Fibroblast of lung (primary cell): ENCODE results near the gene EGFL8. TPM values are rescaled to one million over a fixed set of nuclear protein-coding genes. Genes with fewer than 3 reads are reported as not detected.
"Not testable (repeated sequence)": the region's sequence is repeated elsewhere in the genome, so short reads cannot be mapped to it uniquely, and the experiment has no call there.

Source experiments
- DNase-seq, 2 donors: peaks; one replicate each; pipeline versions ENCODE4 v3.0.0 to v3.0.0-alpha.2; 2010; ENCODE audit warnings: low read depth in 2 of 2
- H2AFZ ChIP-seq: 2 replicates; pipeline ENCODE4 v1.5.1; 2012; ENCODE audit warnings: low read length, control low read depth, inconsistent platforms
- H3K27ac ChIP-seq: 2 replicates; pipeline ENCODE4 v1.5.1; 2011; ENCODE audit warnings: low read length, control low read depth; ENCODE audit not compliant: insufficient read depth
- H3K27me3 ChIP-seq: 2 replicates; pipeline ENCODE4 v1.5.1; 2011; ENCODE audit warnings: mild to moderate bottlenecking, low read length; ENCODE audit not compliant: control insufficient read depth, insufficient read depth
- H3K36me3 ChIP-seq: 2 replicates; pipeline ENCODE4 v1.5.1; 2011; ENCODE audit warnings: low read length; ENCODE audit not compliant: control insufficient read depth, insufficient read depth
- H3K4me1 ChIP-seq: 2 replicates; pipeline ENCODE4 v1.5.1; 2011; ENCODE audit warnings: low read length; ENCODE audit not compliant: control insufficient read depth, insufficient read depth; ENCODE audit errors: extremely low read depth
- H3K4me2 ChIP-seq: 2 replicates; pipeline ENCODE4 v1.5.1; 2011; ENCODE audit warnings: low read length, control low read depth; ENCODE audit not compliant: insufficient read depth; ENCODE audit errors: extremely low read depth
- H3K4me3 ChIP-seq, 4 experiments: fragments of 200-600 bp in 1 of 4; sonication (generic) in 1 of 4; replicated peaks in 1 of 4; 2 replicates each; pipeline ENCODE4 v1.5.1; 2011 to 2016; ENCODE audit warnings: low read length in 4 of 4, low read depth in 3 of 4, mild to moderate bottlenecking in 3 of 4, control low read depth in 2 of 4, inconsistent platforms in 1 of 4, mixed read lengths in 1 of 4; ENCODE audit not compliant: insufficient read depth in 1 of 4; ENCODE audit errors: control extremely low read depth in 1 of 4
- H3K79me2 ChIP-seq: 2 replicates; pipeline ENCODE4 v1.5.1; 2012; ENCODE audit warnings: mild to moderate bottlenecking, low read length, inconsistent platforms; ENCODE audit not compliant: control insufficient read depth, insufficient read depth
- H3K9ac ChIP-seq: 2 replicates; pipeline ENCODE4 v1.5.1; 2011; ENCODE audit warnings: mild to moderate bottlenecking, low read length, control low read depth; ENCODE audit not compliant: insufficient read depth
- H3K9me3 ChIP-seq: 2 replicates; pipeline ENCODE4 v1.5.1; 2012; ENCODE audit warnings: low read depth, low read length; ENCODE audit not compliant: control insufficient read depth, insufficient read depth
- H4K20me1 ChIP-seq: 2 replicates; pipeline ENCODE4 v1.5.1; 2011; ENCODE audit warnings: low read length; ENCODE audit not compliant: control insufficient read depth, insufficient read depth; ENCODE audit errors: extremely low read depth
- CTCF ChIP-seq, 2 donors: IDR thresholded peaks in 1 of 2; conservative IDR thresholded peaks in 1 of 2; 1 replicate in 1 of 2; 2 replicates in 1 of 2; pipeline ENCODE4 v1.5.1; 2011 to 2012; ENCODE audit warnings: low read length in 2 of 2, control low read depth in 1 of 2, inconsistent platforms in 1 of 2, low read depth in 1 of 2, mild to moderate bottlenecking in 1 of 2
- EZH2 ChIP-seq: IDR thresholded peaks from 2 replicates; pipeline ENCODE4 v1.5.1; 2012; ENCODE audit warnings: low read length, control low read depth, mild to moderate bottlenecking; ENCODE audit errors: missing control alignments
- polyA plus RNA-seq, 2 donors: library from polyadenylated mRNA; depleted of rRNA in 1 of 2; stranded (reverse) in 1 of 2; unstranded in 1 of 2; fragments of >200 nt; gene quantifications; 2 replicates each; pipeline ENCODE4 v1.2.1, GENCODE V29; 2011 to 2012; ENCODE audit warnings: missing spikeins in 1 of 2
- total RNA-seq: library from RNA; depleted of rRNA; stranded (reverse); fragments of >200 nt; gene quantifications from 2 replicates; pipeline ENCODE4 v1.2.1, GENCODE V29; 2014

Gene EGFL8
- total and polyA plus RNA-seq, 2 donors (not counting 1 experiment from before 2014, with no cell fraction given), result 0.99 to 2.3 TPM

GRCh38 chr6:32183030-32183429, 18.6 kb downstream of the EGFL8 start:
- H3K9me3 ChIP-seq, result no peaks in the 10 kb centered on the region
- H2AFZ ChIP-seq, result no peak overlapping the region
- H4K20me1 ChIP-seq, result no peaks in the 10 kb centered on the region
- no peak overlapping the region for H3K4me2 ChIP-seq
- H3K9ac ChIP-seq, result no peak overlapping the region
- peaks cover 15% of the 10 kb centered on the region for H3K79me2 ChIP-seq
- no peak overlapping the region for H3K27ac ChIP-seq
- TF ChIP-seq EZH2, result no peak
- TF ChIP-seq CTCF (conservative IDR thresholded peaks at IDR 0.05 in 1 of 2, IDR thresholded peaks at IDR 0.05 in 1 of 2; ENCODE audit: low read depth in 1 of 2, low read length in 2 of 2), result no peak
- H3K27me3 ChIP-seq, result no peaks in the 10 kb centered on the region
- DNase-seq, result no peak
- peaks cover 2% of the 10 kb centered on the region for H3K4me1 ChIP-seq
- peaks cover 15% of the 10 kb centered on the region for H3K36me3 ChIP-seq
- H3K4me3 ChIP-seq, result no peak overlapping the region

- H3K9me3 ChIP-seq, result no peaks in the 10 kb centered on the region
- no peak overlapping the region for H3K4me3 ChIP-seq
- H3K36me3 ChIP-seq, result peaks cover 15% of the 10 kb centered on the region
- H3K27me3 ChIP-seq, result no peaks in the 10 kb centered on the region
- TF ChIP-seq CTCF (conservative IDR thresholded peaks at IDR 0.05 in 1 of 2, IDR thresholded peaks at IDR 0.05 in 1 of 2; ENCODE audit: low read depth in 1 of 2, low read length in 2 of 2) (no peak), EZH2 (no peak)
- H2AFZ ChIP-seq, result no peak overlapping the region
- H3K27ac ChIP-seq, result no peak overlapping the region
- H3K4me1 ChIP-seq, result peaks cover 2% of the 10 kb centered on the region
- no peak for DNase-seq
- H3K9ac ChIP-seq, result no peak overlapping the region
- H3K4me2 ChIP-seq, result no peak overlapping the region
- H3K79me2 ChIP-seq, result peaks cover 18% of the 10 kb centered on the region
- H4K20me1 ChIP-seq, result no peaks in the 10 kb centered on the region
Measured at GRCh38 chr6:32183483-32184083, 19.2 kb downstream of the EGFL8 start.

GRCh38 chr6:32184084-32184640, 19.8 kb downstream of the EGFL8 start, which contains the start of gene AGER:
Gene AGER, minus strand, starts transcription at chr6:32184253. Its CDS starts 31 bp downstream, at chr6:32184222.
- Histone ChIP-seq H3K9ac (no peak within 1 kb of the TSS), H3K27ac (no peak within 1 kb of the TSS), H3K4me1 (peaks cover 5% of the 10 kb centered on the region), H3K9me3 (no peaks in the 10 kb centered on the region), H3K27me3 (no peaks in the 10 kb centered on the region), H4K20me1 (no peaks in the 10 kb centered on the region), H3K4me3 (no peak within 1 kb of the TSS), H3K36me3 (peaks cover 15% of the 10 kb centered on the region), H2AFZ (no peak within 1 kb of the TSS), H3K79me2 (peaks cover 19% of the 10 kb centered on the region), H3K4me2 (no peak within 1 kb of the TSS)
- no peak for DNase-seq
- TF ChIP-seq EZH2 (no peak), CTCF (conservative IDR thresholded peaks at IDR 0.05 in 1 of 2, IDR thresholded peaks at IDR 0.05 in 1 of 2; ENCODE audit: low read depth in 1 of 2, low read length in 2 of 2) (no peak)

- peak; percentile 88 to 90 for DNase-seq
- not testable (repeated sequence) for H4K20me1 ChIP-seq, H3K27me3 ChIP-seq, H2AFZ ChIP-seq, H3K4me1 ChIP-seq, H3K4me3 ChIP-seq, H3K4me2 ChIP-seq, H3K9ac ChIP-seq, H3K9me3 ChIP-seq
- Histone ChIP-seq H3K36me3 (peaks cover 15% of the 10 kb centered on the region), H3K79me2 (peaks cover 20% of the 10 kb centered on the region), H3K27ac (peak overlapping the region; percentile 57)
Measured at GRCh38 chr6:32185681-32186131, 21.3 kb downstream of the EGFL8 start.
